ENCODE results near the gene RAPGEF1. TPM values are rescaled to one million over a fixed set of nuclear protein-coding genes. Genes with fewer than 3 reads are reported as not detected.
A peak's percentile ranks its signal among the peaks of the same experiment; 100 is the strongest.

The RAPGEF1 gene
- total RNA-seq, 6 experiments from 2014 or later, result 22.9 to 53.6 (median 30.2) TPM

GRCh38 chr9:131627326-131627647 is 112.6 kb downstream of the RAPGEF1 start:
- no peaks in the 10 kb centered on the region for H3K9me3 ChIP-seq
- H3K4me3 ChIP-seq, result peak overlapping the region in 2 of 3 donors; percentile 9 to 28
- ATAC-seq (no peak), DNase-seq (no peak)
- H3K4me1 ChIP-seq, result peaks cover 0 to 29% (median 2%) of the 10 kb centered on the region in 4 donors
- intact Hi-C loops (cut with DNase I), result no loop called here
- TF ChIP-seq CTCF (IDR thresholded peaks at IDR 0.05) (no peak), POLR2A (IDR thresholded peaks at IDR 0.05) (no peak)
- peaks cover 0 to 6% (median 1%) of the 10 kb centered on the region in 4 donors for H3K36me3 ChIP-seq
- peak overlapping the region; percentile 87 to 95 (median 92) for H3K27ac ChIP-seq
- no peaks in the 10 kb centered on the region for H3K27me3 ChIP-seq
- 84% methylated on average over 8 of the region's 8 CpGs for WGBS (ENCODE audit: insufficient coverage, low coverage, low lambda C conversion rate, missing lambda C conversion rate)

- DNase-seq, result no peak
- no peak for ATAC-seq
- Histone ChIP-seq H3K9me3 (no peaks in the 10 kb centered on the region), H3K27ac (peak overlapping the region in 2 of 3 donors; percentile 38 to 87), H3K27me3 (no peaks in the 10 kb centered on the region), H3K4me3 (no peak overlapping the region), H3K4me1 (peaks cover 0 to 29% (median 2%) of the 10 kb centered on the region in 4 donors), H3K36me3 (peaks cover 0 to 13% (median 1%) of the 10 kb centered on the region in 4 donors)
- TF ChIP-seq CTCF (IDR thresholded peaks at IDR 0.05) (no peak), POLR2A (IDR thresholded peaks at IDR 0.05) (no peak)
- intact Hi-C loops (cut with DNase I), result no loop called here
- WGBS (ENCODE audit: insufficient coverage, low coverage, low lambda C conversion rate, missing lambda C conversion rate), result 93% methylated on average over 18 of the region's 28 CpGs
Observed at GRCh38 chr9:131625790-131626670, 113.8 kb downstream of the RAPGEF1 start.

DNA sequence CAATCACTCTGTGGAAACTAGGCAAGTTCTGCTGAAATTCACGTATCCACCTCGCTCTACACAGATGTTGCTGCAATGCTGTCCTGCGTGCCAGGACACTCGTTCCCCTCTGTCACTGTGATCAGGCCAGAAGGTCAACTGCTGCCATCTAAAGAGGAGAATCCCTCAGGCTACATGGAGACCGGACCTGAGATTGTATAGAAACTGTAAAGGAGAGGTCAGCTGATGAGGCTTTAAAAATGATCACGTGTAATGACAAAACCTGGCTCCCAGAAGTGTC is 114.4 kb downstream of the RAPGEF1 start:
- intact Hi-C loops (cut with DNase I), result no loop called here
- Histone ChIP-seq H3K27ac (peak overlapping the region in 2 of 3 donors; percentile 38 to 87), H3K4me3 (no peak overlapping the region), H3K9me3 (no peaks in the 10 kb centered on the region), H3K4me1 (peaks cover 0 to 29% (median 2%) of the 10 kb centered on the region in 4 donors), H3K36me3 (peaks cover 0 to 16% (median 3%) of the 10 kb centered on the region in 4 donors), H3K27me3 (no peaks in the 10 kb centered on the region)
- ATAC-seq, result peak; percentile 27 to 47 (median 38)
- peak; percentile 67 to 81 (median 75) for DNase-seq
- TF ChIP-seq POLR2A (IDR thresholded peaks at IDR 0.05) (no peak), CTCF (IDR thresholded peaks at IDR 0.05) (no peak)
- 42% methylated on average over 6 of the region's 6 CpGs for WGBS (ENCODE audit: insufficient coverage, low coverage, low lambda C conversion rate, missing lambda C conversion rate)

GRCh38 chr9:131624636-131625507 is 115.0 kb downstream of the RAPGEF1 start:
- DNase-seq (no peak), ATAC-seq (no peak)
- H3K27ac ChIP-seq, result peak overlapping the region in 2 of 3 donors; percentile 25 to 87
- H3K4me3 ChIP-seq, result no peak overlapping the region
- no peaks in the 10 kb centered on the region for H3K27me3 ChIP-seq
- peaks cover 0 to 29% (median 2%) of the 10 kb centered on the region in 4 donors for H3K4me1 ChIP-seq
- intact Hi-C loops (cut with DNase I), result no loop called here
- H3K9me3 ChIP-seq, result no peaks in the 10 kb centered on the region
- WGBS (ENCODE audit: insufficient coverage, low coverage, low lambda C conversion rate, missing lambda C conversion rate), result 60% methylated on average over 7 of the region's 13 CpGs
- H3K36me3 ChIP-seq, result peaks cover 0 to 21% (median 4%) of the 10 kb centered on the region in 4 donors
- TF ChIP-seq POLR2A (IDR thresholded peaks at IDR 0.05), result no peak
- TF ChIP-seq CTCF (IDR thresholded peaks at IDR 0.05), result no peak
